NCI-H526 treated with DMSO at 0.1 percent for 48 hours (cell line): ENCODE measurements around the gene CCDC93.

Source experiments
- DNase-seq: peaks from one replicate; lab custom pipeline; 2025; lab: John Stamatoyannopoulos, UW

CCDC93 gene

GRCh38 chr2:118013724-118014491 is at the start of gene CCDC93:
CCDC93 (minus strand) TSS chr2:118014070; CDS start chr2:118013995, 75 bp downstream.
- peak; percentile 67 for DNase-seq

GRCh38 chr2:118062669-118063068 is 48.8 kb upstream of the CCDC93 start:
- DNase-seq = no peak

GRCh38 chr2:118062048-118062447 is 48.2 kb upstream of the CCDC93 start:
- no peak for DNase-seq

GRCh38 chr2:118061135-118061955 is 47.5 kb upstream of the CCDC93 start:
- DNase-seq = no peak

GRCh38 chr2:118059919-118060478 is 46.1 kb upstream of the CCDC93 start:
- no peak for DNase-seq

GRCh38 chr2:118058951-118059350 is 45.1 kb upstream of the CCDC93 start:
- no peak for DNase-seq

GRCh38 chr2:118056801-118057200 is 42.9 kb upstream of the CCDC93 start:
- DNase-seq = no peak

GRCh38 chr2:118056165-118056534 is 42.3 kb upstream of the CCDC93 start:
- DNase-seq = no peak

GRCh38 chr2:118055512-118056164 is 41.8 kb upstream of the CCDC93 start:
- DNase-seq = no peak

GRCh38 chr2:118054213-118055008 is 40.5 kb upstream of the CCDC93 start:
- no peak for DNase-seq

GRCh38 chr2:118053681-118054080 is 39.8 kb upstream of the CCDC93 start:
- no peak for DNase-seq

- DNase-seq = no peak
Observed at GRCh38 chr2:118052474-118052873, 38.6 kb upstream of the CCDC93 start.

GRCh38 chr2:118051826-118052358 is 38.0 kb upstream of the CCDC93 start:
- no peak for DNase-seq

- peak; percentile 32 for DNase-seq
Observed at GRCh38 chr2:118050974-118051373, 37.1 kb upstream of the CCDC93 start.

- no peak for DNase-seq
Observed at GRCh38 chr2:118050386-118050785, 36.5 kb upstream of the CCDC93 start.

GRCh38 chr2:118049816-118050140 is 35.9 kb upstream of the CCDC93 start:
- no peak for DNase-seq

GRCh38 chr2:118049140-118049815 is 35.4 kb upstream of the CCDC93 start:
- DNase-seq = no peak

GRCh38 chr2:118048401-118048800 is 34.5 kb upstream of the CCDC93 start:
- no peak for DNase-seq

- DNase-seq = no peak
Observed at GRCh38 chr2:118047380-118047826, 33.5 kb upstream of the CCDC93 start.

- DNase-seq = peak; percentile 21
Observed at GRCh38 chr2:118046634-118047210, 32.9 kb upstream of the CCDC93 start.
